BE2C (cell line): ENCODE results near the gene CNGB1.
A peak's percentile ranks its signal among the peaks of the same experiment; 100 is the strongest.

Experiments
- DNase-seq: peaks from one replicate; pipeline ENCODE4 v3.0.0-alpha.2; 2020
- H3K27me3 ChIP-seq: fragments of 250-450 bp; sonication (Bioruptor Pico); 2 replicates; pipeline ENCODE4 v1.5.1; 2020; ENCODE audit warnings: mild to moderate bottlenecking
- H3K36me3 ChIP-seq: fragments of 250-450 bp; sonication (Bioruptor Pico); 2 replicates; pipeline ENCODE4 v1.5.1; 2020; ENCODE audit warnings: mild to moderate bottlenecking
- H3K4me1 ChIP-seq: fragments of 250-450 bp; sonication (Bioruptor Pico); 2 replicates; pipeline ENCODE4 v1.5.1; 2020
- H3K4me3 ChIP-seq: 2 replicates; pipeline ENCODE4 v1.5.1; 2011; ENCODE audit warnings: low read depth, low read length
- H3K9me3 ChIP-seq: fragments of 250-450 bp; sonication (Bioruptor Pico); 2 replicates; pipeline ENCODE4 v1.5.1; 2020
- TF ChIP-seq, protein P1 (sequence below): IDR thresholded peaks from 2 replicates; pipeline ENCODE4 v1.5.1; 2012; ENCODE audit warnings: mild to moderate bottlenecking, low read depth, low read length

Gene CNGB1

DNA sequence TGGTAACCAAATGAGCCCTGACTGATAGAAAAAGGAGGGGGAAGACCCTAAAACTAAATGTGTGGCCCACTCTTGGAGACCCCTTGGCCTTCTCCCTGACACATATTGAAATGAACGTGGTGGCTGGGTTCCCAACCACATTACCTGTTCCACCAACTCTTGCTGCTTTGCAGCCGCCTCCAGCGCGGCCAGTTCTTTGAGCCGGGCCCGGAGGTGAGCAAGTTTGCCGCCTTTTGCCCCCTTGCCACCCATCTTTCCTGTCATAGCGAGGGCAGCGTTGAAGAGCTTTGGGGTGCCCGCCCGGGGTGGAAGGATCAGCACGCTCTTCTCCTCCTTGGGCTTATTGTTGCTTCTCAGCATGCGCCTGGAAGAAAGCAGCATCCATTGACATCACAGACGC is 83.2 kb downstream of the CNGB1 start:
- TF ChIP-seq, protein P1, sequence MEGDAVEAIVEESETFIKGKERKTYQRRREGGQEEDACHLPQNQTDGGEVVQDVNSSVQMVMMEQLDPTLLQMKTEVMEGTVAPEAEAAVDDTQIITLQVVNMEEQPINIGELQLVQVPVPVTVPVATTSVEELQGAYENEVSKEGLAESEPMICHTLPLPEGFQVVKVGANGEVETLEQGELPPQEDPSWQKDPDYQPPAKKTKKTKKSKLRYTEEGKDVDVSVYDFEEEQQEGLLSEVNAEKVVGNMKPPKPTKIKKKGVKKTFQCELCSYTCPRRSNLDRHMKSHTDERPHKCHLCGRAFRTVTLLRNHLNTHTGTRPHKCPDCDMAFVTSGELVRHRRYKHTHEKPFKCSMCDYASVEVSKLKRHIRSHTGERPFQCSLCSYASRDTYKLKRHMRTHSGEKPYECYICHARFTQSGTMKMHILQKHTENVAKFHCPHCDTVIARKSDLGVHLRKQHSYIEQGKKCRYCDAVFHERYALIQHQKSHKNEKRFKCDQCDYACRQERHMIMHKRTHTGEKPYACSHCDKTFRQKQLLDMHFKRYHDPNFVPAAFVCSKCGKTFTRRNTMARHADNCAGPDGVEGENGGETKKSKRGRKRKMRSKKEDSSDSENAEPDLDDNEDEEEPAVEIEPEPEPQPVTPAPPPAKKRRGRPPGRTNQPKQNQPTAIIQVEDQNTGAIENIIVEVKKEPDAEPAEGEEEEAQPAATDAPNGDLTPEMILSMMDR = no peak
- Histone ChIP-seq H3K36me3 (no peaks in the 10 kb centered on the region), H3K9me3 (no peaks in the 10 kb centered on the region), H3K4me3 (no peak overlapping the region), H3K4me1 (no peaks in the 10 kb centered on the region), H3K27me3 (no peaks in the 10 kb centered on the region)
- no peak for DNase-seq

GRCh38 chr16:57886427-57886826 is 84.5 kb downstream of the CNGB1 start:
- TF ChIP-seq, protein P1 = no peak
- Histone ChIP-seq H3K36me3 (no peaks in the 10 kb centered on the region), H3K4me3 (no peak overlapping the region), H3K27me3 (no peaks in the 10 kb centered on the region), H3K4me1 (no peaks in the 10 kb centered on the region; the same call in 1 of the 2 replicates), H3K9me3 (no peaks in the 10 kb centered on the region)
- DNase-seq = no peak

DNA sequence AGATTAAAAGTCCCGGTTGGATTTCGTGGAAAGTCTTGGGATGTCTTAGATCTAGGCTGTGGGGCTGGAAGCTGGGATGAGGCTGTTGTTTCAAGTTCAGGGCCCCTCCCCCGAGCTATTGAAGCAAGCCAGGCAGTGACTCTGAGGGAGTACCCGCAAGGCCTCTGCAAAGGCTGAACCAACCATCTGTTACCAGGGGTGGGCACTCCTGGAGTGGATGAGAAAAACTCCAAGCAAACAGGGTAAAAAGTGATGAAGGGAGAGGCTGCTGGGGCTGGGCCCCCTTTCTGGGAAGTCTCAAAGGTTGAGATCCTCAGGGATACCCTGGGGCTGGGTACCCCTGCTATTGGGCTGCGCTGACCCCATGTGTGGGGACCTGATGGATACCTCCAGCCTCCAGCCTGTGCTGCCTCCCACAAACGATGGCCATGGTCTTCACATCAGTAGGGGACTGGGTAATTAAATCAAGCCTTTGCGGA is 86.2 kb downstream of the CNGB1 start:
- no peaks in the 10 kb centered on the region for H3K36me3 ChIP-seq
- H3K4me1 ChIP-seq = no peaks in the 10 kb centered on the region; the same call in 1 of the 2 replicates
- no peak overlapping the region for H3K4me3 ChIP-seq
- no peaks in the 10 kb centered on the region for H3K9me3 ChIP-seq
- TF ChIP-seq, protein P1 = no peak
- DNase-seq = no peak
- H3K27me3 ChIP-seq = no peaks in the 10 kb centered on the region

GRCh38 chr16:57883953-57884654 is 86.8 kb downstream of the CNGB1 start:
- TF ChIP-seq, protein P1 = no peak
- Histone ChIP-seq H3K4me1 (no peaks in the 10 kb centered on the region; the same call in 1 of the 2 replicates), H3K36me3 (no peaks in the 10 kb centered on the region), H3K4me3 (no peak overlapping the region), H3K27me3 (no peaks in the 10 kb centered on the region), H3K9me3 (no peaks in the 10 kb centered on the region)
- no peak for DNase-seq

DNA sequence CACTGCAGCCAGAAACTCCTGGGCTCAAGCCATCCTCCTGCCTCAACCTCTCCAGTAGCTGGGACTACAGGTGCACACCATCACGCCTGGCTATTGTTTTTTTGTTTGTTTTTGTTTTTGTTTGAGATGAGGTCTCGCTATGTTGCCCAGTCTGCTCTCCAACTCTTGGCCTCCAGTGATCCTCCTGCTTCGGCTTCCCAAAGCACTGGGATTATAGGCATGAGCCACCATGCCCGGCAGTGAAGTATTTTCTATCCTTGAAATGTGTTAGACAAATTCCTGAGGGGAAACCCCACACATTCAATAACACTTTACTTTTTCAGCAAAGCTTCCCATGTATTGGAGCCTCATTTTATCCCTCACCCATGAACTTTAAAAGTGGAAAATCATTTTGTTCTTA is 87.4 kb downstream of the CNGB1 start:
- TF ChIP-seq, protein P1 = no peak
- DNase-seq = no peak
- H3K4me3 ChIP-seq = no peak overlapping the region
- no peaks in the 10 kb centered on the region for H3K36me3 ChIP-seq
- no peaks in the 10 kb centered on the region for H3K9me3 ChIP-seq
- H3K27me3 ChIP-seq = no peaks in the 10 kb centered on the region
- no peaks in the 10 kb centered on the region; the same call in 1 of the 2 replicates for H3K4me1 ChIP-seq

GRCh38 chr16:57882792-57883191 is 88.1 kb downstream of the CNGB1 start:
- Histone ChIP-seq H3K36me3 (no peaks in the 10 kb centered on the region), H3K4me1 (no peaks in the 10 kb centered on the region; the same call in 1 of the 2 replicates), H3K9me3 (no peaks in the 10 kb centered on the region), H3K27me3 (no peaks in the 10 kb centered on the region), H3K4me3 (no peak overlapping the region)
- DNase-seq = peak; percentile 43
- TF ChIP-seq, protein P1 = no peak
